Mucosa of descending colon (tissue), 3 donors: ENCODE results near the gene TANC1. TPM values are rescaled to one million over a fixed set of nuclear protein-coding genes. Genes with fewer than 3 reads are reported as not detected.

Experiments used
- ATAC-seq: fragments of 200-7000 bp; cut with Tn5 transposase; one replicate; pipeline ENCODE4 v1.9.1; 2020; ENCODE audit warnings: mild to moderate bottlenecking, moderate library complexity
- DNase-seq, 3 donors: peaks; one replicate each; pipeline ENCODE4 v3.0.0-alpha.2; 2020
- H3K36me3 ChIP-seq: fragments of 200-600 bp; one replicate; pipeline ENCODE4 v1.8.0; 2021; ENCODE audit warnings: low read depth, mild to moderate bottlenecking
- H3K4me1 ChIP-seq: fragments of 200-600 bp; one replicate; pipeline ENCODE4 v1.8.0; 2021; ENCODE audit warnings: low read depth, mild to moderate bottlenecking
- H3K4me3 ChIP-seq: fragments of 200-600 bp; one replicate; pipeline ENCODE4 v1.8.0; 2021; ENCODE audit warnings: mild to moderate bottlenecking
- H3K9me3 ChIP-seq: fragments of 200-600 bp; one replicate; pipeline ENCODE4 v1.8.0; 2021; ENCODE audit warnings: mild to moderate bottlenecking
- intact Hi-C, 2 donors: fragments of 100-400 bp; cut with DNase I in 1 of 2; cut with micrococcal nuclease in 1 of 2; formaldehyde crosslinking; loops; one replicate each; pipeline versions ENCODE4 v1.11.0 to v1.11.1; 2022; cut with DNase I, micrococcal nuclease
- total RNA-seq, 3 donors: library from RNA; stranded (reverse); fragmentation: NEBNext Ultra II Directional in 2 of 3; extraction: Animal tissue kit (Norgen Biotek cat#: 25700) in 2 of 3; gene quantifications; one replicate each; pipeline versions ENCODE4 v1.2.1 to v1.2.4, GENCODE V29; 2021 to 2023
- TF ChIP-seq, protein P1 (sequence below): fragments of 200-600 bp; IDR thresholded peaks from one replicate; pipeline ENCODE4 v1.8.0; 2022; ENCODE audit warnings: antibody characterized with exemption, mild to moderate bottlenecking
- donor health status: DM: no; HTN: no; CAD: no; lungs with moderate emphysema.
- donor health status: DM: no; HTN: no; CAD: no.
- donor health status: DM: no; HTN: yes; CAD: no.

Gene TANC1
- total RNA-seq, 3 donors from 2014 or later = 30.7 to 55.5 (median 41.0) TPM

DNA sequence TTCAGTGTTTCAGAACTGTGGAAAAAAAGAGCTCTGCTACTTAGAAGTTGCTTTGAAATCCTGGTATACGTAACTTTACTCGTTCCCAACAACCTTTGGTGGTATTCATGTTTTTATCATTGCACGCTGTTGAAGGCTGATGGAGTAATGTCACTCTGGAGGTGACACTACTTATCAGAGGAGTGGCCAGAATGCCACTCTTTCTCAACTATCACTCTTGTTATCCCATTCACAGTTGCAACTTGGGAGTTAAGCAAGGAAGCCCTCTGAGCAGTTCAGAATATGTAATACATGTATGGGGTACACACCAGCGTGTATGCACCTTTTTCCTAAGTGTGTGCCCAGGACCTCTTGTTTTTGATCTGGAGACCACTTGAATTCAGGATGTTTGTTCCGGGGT is 53.6 kb downstream of the TANC1 start:
- no peak for ATAC-seq
- H3K4me3 ChIP-seq = no peak overlapping the region

DNA sequence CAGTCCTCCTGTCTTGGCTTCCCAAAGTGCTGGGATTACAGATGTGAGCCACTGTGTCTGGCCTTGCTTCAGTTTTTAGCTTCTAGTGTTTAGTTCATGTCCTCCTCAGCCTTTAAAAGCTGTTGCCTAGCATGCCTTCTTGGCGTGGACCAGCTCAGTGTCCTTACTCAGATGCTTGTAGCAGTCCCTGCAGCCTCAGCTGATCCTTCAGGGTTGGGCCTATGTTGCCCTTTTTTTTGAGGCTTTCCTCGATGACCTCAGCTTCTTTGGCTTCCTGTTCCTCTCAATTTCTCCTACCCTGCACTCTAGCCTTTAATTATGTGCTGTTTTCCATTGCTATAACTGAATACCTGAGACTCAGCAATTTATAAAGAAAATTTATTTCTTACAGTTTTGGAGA is 57.7 kb downstream of the TANC1 start:
- DNase-seq = no peak
- ATAC-seq = no peak
- TF ChIP-seq, protein P1, sequence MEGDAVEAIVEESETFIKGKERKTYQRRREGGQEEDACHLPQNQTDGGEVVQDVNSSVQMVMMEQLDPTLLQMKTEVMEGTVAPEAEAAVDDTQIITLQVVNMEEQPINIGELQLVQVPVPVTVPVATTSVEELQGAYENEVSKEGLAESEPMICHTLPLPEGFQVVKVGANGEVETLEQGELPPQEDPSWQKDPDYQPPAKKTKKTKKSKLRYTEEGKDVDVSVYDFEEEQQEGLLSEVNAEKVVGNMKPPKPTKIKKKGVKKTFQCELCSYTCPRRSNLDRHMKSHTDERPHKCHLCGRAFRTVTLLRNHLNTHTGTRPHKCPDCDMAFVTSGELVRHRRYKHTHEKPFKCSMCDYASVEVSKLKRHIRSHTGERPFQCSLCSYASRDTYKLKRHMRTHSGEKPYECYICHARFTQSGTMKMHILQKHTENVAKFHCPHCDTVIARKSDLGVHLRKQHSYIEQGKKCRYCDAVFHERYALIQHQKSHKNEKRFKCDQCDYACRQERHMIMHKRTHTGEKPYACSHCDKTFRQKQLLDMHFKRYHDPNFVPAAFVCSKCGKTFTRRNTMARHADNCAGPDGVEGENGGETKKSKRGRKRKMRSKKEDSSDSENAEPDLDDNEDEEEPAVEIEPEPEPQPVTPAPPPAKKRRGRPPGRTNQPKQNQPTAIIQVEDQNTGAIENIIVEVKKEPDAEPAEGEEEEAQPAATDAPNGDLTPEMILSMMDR = no peak
- intact Hi-C loops = no loop called here
- Histone ChIP-seq H3K9me3 (no peaks in the 10 kb centered on the region), H3K4me1 (no peaks in the 10 kb centered on the region), H3K36me3 (no peaks in the 10 kb centered on the region), H3K4me3 (no peak overlapping the region)

More for the DNA sequence above, 53.6 kb downstream of the TANC1 start:
- DNase-seq = no peak
- Histone ChIP-seq H3K4me1 (no peaks in the 10 kb centered on the region), H3K36me3 (no peaks in the 10 kb centered on the region), H3K9me3 (no peaks in the 10 kb centered on the region)
- intact Hi-C loops = no loop called here
- TF ChIP-seq, protein P1 = no peak

DNA sequence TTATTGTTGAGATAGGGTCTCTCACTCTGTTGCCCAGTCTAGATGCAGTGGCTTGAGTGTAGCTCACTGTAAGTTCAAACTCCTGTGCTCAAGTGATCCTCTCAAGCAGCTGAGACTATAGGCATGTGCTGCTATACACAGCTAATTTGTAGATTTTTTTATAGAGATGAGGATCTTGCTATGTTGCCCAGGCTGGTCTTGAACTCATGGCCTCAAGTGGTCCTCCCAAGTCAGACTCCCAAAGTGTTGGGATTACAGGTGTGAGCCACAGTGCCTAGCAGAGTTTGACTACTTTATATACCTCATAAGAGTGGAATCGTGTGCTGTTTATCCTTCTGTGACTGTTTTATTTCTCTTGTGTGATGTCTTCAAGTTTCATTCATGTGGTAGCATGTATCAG is 60.3 kb downstream of the TANC1 start:
- intact Hi-C loops = no loop called here
- no peak for ATAC-seq
- no peak for DNase-seq
- no peaks in the 10 kb centered on the region for H3K9me3 ChIP-seq
- no peaks in the 10 kb centered on the region for H3K4me1 ChIP-seq
- no peaks in the 10 kb centered on the region for H3K36me3 ChIP-seq
- H3K4me3 ChIP-seq = no peak overlapping the region
- TF ChIP-seq, protein P1 = no peak

DNA sequence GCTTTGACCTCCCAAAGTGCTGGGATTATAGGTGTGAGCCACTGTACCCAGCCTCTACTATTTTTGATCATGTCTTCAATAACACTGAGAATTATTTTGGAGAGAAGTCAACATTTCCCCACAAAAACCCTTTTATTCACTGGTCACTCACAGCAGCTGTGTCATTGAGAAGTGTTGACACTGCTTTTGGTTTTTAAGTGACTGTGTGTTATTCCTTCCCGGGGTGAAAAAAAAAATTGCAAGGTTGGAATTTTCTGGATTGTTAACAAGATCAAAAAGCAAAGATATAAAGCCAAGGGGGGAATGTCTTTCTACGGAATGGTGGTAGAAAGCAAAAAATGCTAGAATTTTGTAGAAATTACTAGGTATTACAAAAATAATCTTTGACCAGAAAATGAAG is 61.5 kb downstream of the TANC1 start:
- no peaks in the 10 kb centered on the region for H3K9me3 ChIP-seq
- DNase-seq (no peak), ATAC-seq (no peak)
- TF ChIP-seq, protein P1 = no peak
- H3K36me3 ChIP-seq = no peaks in the 10 kb centered on the region
- no peak overlapping the region for H3K4me3 ChIP-seq
- intact Hi-C loops = no loop called here
- no peaks in the 10 kb centered on the region for H3K4me1 ChIP-seq

DNA sequence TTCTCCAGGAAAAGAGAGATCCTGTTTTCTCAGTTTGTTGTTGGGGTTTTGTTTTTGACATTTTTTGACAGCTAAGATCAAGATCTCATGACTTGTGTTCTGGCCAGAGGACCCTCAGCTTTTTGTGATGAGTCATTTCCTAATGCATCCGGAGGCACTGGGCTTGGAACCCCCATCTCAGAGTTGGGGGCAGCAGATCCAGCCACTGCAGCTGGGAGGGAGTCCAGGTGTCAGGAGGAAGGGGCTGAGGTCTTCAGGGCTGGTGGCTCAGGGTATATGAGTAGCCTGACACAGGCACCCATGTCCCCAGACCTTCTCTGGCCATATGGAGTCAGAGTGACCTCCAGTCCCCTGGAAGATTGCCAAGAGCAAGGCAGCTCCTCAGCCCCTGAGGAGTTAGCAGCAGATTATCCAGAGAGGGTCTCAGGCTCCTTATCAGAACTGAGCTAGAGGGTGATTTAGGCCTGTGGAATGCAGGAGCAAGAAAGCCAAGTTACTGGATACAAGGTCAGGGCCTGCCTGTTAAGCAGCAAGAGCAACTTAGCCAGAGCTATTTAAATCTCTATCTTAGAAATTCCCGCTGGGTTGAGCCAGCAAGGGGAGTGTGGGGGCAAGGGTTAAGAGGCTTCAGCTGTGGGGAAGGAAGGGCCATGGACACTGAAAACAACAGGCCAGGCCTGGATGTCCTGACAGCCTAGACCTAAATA is 62.4 kb downstream of the TANC1 start:
- intact Hi-C loops = no loop called here
- no peaks in the 10 kb centered on the region for H3K36me3 ChIP-seq
- peak in 1 of 3 donors; percentile 41 for DNase-seq
- ATAC-seq = peak; percentile 40
- TF ChIP-seq, protein P1 = no peak
- no peaks in the 10 kb centered on the region for H3K9me3 ChIP-seq
- H3K4me3 ChIP-seq = no peak overlapping the region
- H3K4me1 ChIP-seq = peaks cover 4% of the 10 kb centered on the region

DNA sequence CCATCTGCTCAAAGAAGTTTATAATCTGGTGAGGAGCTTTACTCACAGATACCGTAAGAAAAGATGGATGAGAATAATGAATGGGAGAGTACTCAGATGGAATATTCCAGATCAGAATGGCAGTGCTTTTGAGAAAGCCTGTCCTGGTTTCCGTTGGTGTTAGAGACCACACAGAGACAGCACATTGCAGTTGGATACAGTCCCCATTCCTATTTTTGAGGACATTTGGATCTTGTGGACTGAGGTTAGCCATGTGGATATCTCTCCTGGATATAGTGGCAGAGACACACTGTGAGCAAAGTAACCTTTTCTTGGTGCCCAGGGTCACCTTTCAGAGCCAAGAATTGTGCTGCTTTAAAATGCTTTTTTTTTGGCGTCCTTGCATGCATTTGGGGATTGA is 63.7 kb downstream of the TANC1 start:
- ATAC-seq (no peak), DNase-seq (no peak)
- intact Hi-C loops = no loop called here
- TF ChIP-seq, protein P1 = no peak
- Histone ChIP-seq H3K9me3 (no peaks in the 10 kb centered on the region), H3K4me1 (peaks cover 6% of the 10 kb centered on the region), H3K36me3 (no peaks in the 10 kb centered on the region), H3K4me3 (no peak overlapping the region)
